Natural killer cell treated with Interleukin-12 subunit alpha and Interleukin-12 subunit beta and Interleukin-15 and Interleukin-18, amount 100 ng/mL, for 72 hours (primary cell): ENCODE data around the gene PDIA6. TPM values are rescaled to one million over a fixed set of nuclear protein-coding genes. Genes with fewer than 3 reads are reported as not detected.
A peak's percentile ranks its signal among the peaks of the same experiment; 100 is the strongest.
"Not testable (repeated sequence)": the region's sequence is repeated elsewhere in the genome, so short reads cannot be mapped to it uniquely, and the experiment has no call there.

Experiments
- ATAC-seq, 2 donors: fragments of 150-1000 bp; cut with Tn5 transposase in 1 of 2; sonication (Bioruptor Pico), chemical (Tn5 transposase) in 1 of 2; 2 replicates each; pipeline ENCODE4 v1.10.0; 2021
- DNase-seq: peaks from one replicate; pipeline ENCODE4 v3.0.0; 2022; ENCODE audit warnings: low spot score
- H3K27ac Mint-ChIP-seq, 2 donors: 1 replicate in 1 of 2; 2 replicates in 1 of 2; pipeline ENCODE4 v1.8.0; 2022; ENCODE audit warnings: mixed read lengths in 2 of 2, mild to moderate bottlenecking in 1 of 2, moderate library complexity in 1 of 2
- H3K27me3 Mint-ChIP-seq, 2 donors: 1 replicate in 1 of 2; 2 replicates in 1 of 2; pipeline ENCODE4 v1.8.0; 2022; ENCODE audit warnings: mixed read lengths in 2 of 2
- H3K36me3 Mint-ChIP-seq: one replicate; pipeline ENCODE4 v1.8.0; 2022; ENCODE audit warnings: mixed read lengths
- H3K4me1 Mint-ChIP-seq, 2 donors: 1 replicate in 1 of 2; 2 replicates in 1 of 2; pipeline ENCODE4 v1.8.0; 2022; ENCODE audit warnings: low read depth in 2 of 2, mixed read lengths in 2 of 2, mild to moderate bottlenecking in 1 of 2
- H3K4me3 Mint-ChIP-seq: one replicate; pipeline ENCODE4 v1.8.0; 2022; ENCODE audit warnings: mixed read lengths
- H3K9me3 Mint-ChIP-seq: 2 replicates; pipeline ENCODE4 v1.8.0; 2022; ENCODE audit warnings: mixed read lengths
- total RNA-seq, 2 donors: library from RNA; stranded (reverse); gene quantifications; one replicate each; pipeline ENCODE4 v1.2.3, GENCODE V29; 2022

The PDIA6 gene
- total RNA-seq, 2 donors from 2014 or later: 214 to 236 TPM

- H3K27me3 Mint-ChIP-seq: peaks cover 20 to 24% of the 10 kb centered on the region in 2 donors
- DNase-seq (no peak), ATAC-seq (no peak)
- H3K4me1 Mint-ChIP-seq: peaks cover 0 to 3% of the 10 kb centered on the region in 2 donors
- no peaks in the 10 kb centered on the region for H3K36me3 Mint-ChIP-seq
- H3K9me3 Mint-ChIP-seq: no peaks in the 10 kb centered on the region
- no peak overlapping the region for H3K27ac Mint-ChIP-seq
- H3K4me3 Mint-ChIP-seq: no peak overlapping the region
Measured at GRCh38 chr2:10826625-10827024, 14.0 kb upstream of the PDIA6 start.

GRCh38 chr2:10826026-10826425 is 13.4 kb upstream of the PDIA6 start:
- H3K4me3 Mint-ChIP-seq: no peak overlapping the region
- H3K36me3 Mint-ChIP-seq: no peaks in the 10 kb centered on the region
- H3K27ac Mint-ChIP-seq: no peak overlapping the region

GRCh38 chr2:10824191-10824590 is 11.6 kb upstream of the PDIA6 start:
- Mint-ChIP-seq H3K9me3 (no peaks in the 10 kb centered on the region), H3K4me3 (no peak overlapping the region), H3K4me1 (peaks cover 0 to 3% of the 10 kb centered on the region in 2 donors), H3K36me3 (no peaks in the 10 kb centered on the region), H3K27ac (no peak overlapping the region), H3K27me3 (peaks cover 23 to 42% of the 10 kb centered on the region in 2 donors)
- DNase-seq (no peak), ATAC-seq (no peak)

More at GRCh38 chr2:10826026-10826425, 13.4 kb upstream of the PDIA6 start:
- DNase-seq (no peak), ATAC-seq (no peak)
- H3K4me1 Mint-ChIP-seq: peaks cover 0 to 3% of the 10 kb centered on the region in 2 donors
- H3K9me3 Mint-ChIP-seq: no peaks in the 10 kb centered on the region
- H3K27me3 Mint-ChIP-seq: peaks cover 24 to 26% of the 10 kb centered on the region in 2 donors

GRCh38 chr2:10820978-10821695 is 8.6 kb upstream of the PDIA6 start:
- ATAC-seq: no peak
- Mint-ChIP-seq H3K4me3 (no peak overlapping the region), H3K4me1 (peaks cover 0 to 3% of the 10 kb centered on the region in 2 donors), H3K36me3 (no peaks in the 10 kb centered on the region), H3K27me3 (peaks cover 34 to 47% of the 10 kb centered on the region in 2 donors), H3K27ac (no peak overlapping the region), H3K9me3 (no peaks in the 10 kb centered on the region)
- no peak for DNase-seq

DNA sequence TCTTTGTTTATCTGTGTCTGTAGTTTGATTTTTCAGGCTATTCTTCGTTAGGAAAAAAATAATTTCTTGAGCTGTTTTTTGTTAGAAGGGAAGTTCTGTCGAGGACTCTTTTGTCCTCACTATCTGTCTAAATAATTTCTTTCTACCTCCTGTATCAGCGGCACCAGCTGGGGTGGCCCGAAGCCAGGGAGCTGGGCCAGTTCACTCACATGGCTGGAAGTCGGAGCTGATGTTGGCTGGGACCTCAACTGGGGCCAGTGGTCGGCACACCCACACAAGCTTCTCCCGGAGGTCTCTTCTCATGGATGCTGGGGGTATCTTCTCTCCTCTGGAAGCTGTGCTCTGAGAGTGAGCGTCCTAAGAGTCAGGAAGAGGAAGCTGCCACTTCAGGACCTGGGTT is 8.0 kb upstream of the PDIA6 start:
- no peaks in the 10 kb centered on the region for H3K36me3 Mint-ChIP-seq
- DNase-seq (no peak), ATAC-seq (no peak)
- H3K4me3 Mint-ChIP-seq: no peak overlapping the region
- H3K9me3 Mint-ChIP-seq: no peaks in the 10 kb centered on the region
- H3K27ac Mint-ChIP-seq: no peak overlapping the region
- H3K27me3 Mint-ChIP-seq: peaks cover 30 to 42% of the 10 kb centered on the region in 2 donors
- no peaks in the 10 kb centered on the region for H3K4me1 Mint-ChIP-seq

DNA sequence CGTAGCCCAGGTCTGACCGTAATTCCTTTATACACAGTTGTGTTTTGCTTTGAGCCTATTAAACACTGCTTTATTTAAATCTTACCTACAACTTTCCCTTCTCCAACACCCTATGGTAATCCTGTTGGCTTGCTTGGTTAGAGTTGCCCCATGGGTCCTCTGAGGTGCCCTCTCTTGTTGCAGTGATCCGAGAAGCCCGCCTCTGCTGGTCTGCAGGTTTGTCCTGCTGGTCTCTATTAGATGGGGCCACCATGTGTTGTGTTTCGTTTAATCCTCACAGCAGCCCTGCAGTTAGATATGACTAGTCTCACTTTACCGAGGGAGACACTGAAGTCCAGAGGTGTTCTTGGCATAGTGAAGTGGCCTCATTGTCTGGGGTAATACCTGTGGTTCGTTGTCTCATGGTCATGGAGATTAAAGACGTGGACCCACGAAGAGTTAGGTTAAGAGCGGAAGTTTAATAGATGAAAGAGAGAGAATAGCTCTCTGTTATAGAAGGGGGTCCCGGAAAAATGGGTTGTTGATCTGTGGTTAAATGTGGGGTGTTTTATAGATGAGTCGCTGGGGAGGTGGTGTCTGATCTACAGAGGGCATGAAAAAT is 7.2 kb upstream of the PDIA6 start:
- Mint-ChIP-seq H3K27ac (no peak overlapping the region), H3K27me3 (peaks cover 24 to 34% of the 10 kb centered on the region in 2 donors), H3K9me3 (no peaks in the 10 kb centered on the region), H3K36me3 (no peaks in the 10 kb centered on the region), H3K4me1 (no peaks in the 10 kb centered on the region), H3K4me3 (no peak overlapping the region)
- DNase-seq: no peak
- no peak for ATAC-seq

DNA sequence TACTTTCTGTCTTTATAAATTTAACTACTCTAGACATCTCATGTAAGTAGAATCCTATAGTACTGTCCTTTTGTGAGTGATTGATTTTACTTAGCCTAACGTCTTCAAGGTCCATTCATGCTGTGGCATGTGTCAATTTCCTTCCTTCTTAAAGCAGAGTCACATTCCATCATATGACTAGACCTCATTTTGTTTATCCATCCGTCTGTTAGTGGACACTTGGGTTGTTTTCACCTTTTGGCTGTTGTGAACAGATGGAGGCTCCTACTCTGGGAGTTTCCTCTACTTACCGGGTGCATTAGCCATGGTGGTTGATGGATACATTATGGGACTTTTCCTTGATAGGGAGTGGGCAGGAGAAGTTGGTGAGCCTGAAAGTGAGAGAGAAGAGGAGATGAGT is 6.4 kb upstream of the PDIA6 start:
- no peaks in the 10 kb centered on the region for H3K9me3 Mint-ChIP-seq
- ATAC-seq: no peak
- no peak overlapping the region for H3K27ac Mint-ChIP-seq
- no peak overlapping the region for H3K4me3 Mint-ChIP-seq
- H3K27me3 Mint-ChIP-seq: peaks cover 24 to 34% of the 10 kb centered on the region in 2 donors
- no peaks in the 10 kb centered on the region for H3K36me3 Mint-ChIP-seq
- H3K4me1 Mint-ChIP-seq: no peaks in the 10 kb centered on the region
- DNase-seq: no peak

DNA sequence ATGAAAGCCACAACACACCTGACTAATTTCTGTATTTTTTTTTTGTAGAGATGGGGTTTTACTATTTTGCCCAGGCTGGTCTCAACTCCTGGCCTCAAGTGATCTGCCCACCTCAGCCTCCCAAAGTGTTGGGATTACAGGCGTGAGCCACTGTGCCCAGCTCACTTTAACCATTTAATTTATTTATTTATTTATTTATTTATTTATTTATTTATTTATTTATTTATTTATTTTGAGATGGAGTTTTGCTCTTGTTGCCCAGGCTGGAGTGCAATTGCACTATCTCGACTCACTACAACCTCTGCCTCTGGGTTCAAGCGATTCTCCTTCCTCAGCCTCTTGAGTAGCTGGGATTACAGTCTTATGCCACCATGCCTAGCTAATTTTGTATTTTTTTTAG is 5.7 kb upstream of the PDIA6 start:
- not testable (repeated sequence) for DNase-seq, H3K27ac Mint-ChIP-seq, H3K4me1 Mint-ChIP-seq, H3K9me3 Mint-ChIP-seq, H3K4me3 Mint-ChIP-seq, ATAC-seq, H3K36me3 Mint-ChIP-seq
- peaks cover 24 to 30% of the 10 kb centered on the region in 2 donors for H3K27me3 Mint-ChIP-seq

DNA sequence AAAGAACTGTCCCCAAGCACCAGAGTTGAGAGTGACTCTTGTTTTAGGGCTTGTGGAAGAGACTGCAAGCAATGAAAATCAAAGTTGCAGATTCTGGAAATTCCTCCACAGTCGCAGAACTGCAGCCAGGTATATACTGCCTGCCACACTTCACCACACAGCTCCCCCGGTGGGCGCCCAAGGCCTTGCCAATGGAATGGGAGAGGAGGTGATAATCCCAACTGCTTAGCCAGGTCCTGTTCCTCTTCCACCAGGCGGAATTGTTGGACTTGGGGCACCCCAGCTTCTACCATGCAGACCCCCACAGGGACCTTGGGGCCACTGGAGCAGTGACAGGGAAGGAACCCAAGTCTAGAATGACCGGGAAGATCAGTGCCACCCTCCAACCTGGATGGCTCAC is 4.8 kb upstream of the PDIA6 start:
- H3K4me3 Mint-ChIP-seq: no peak overlapping the region
- H3K27ac Mint-ChIP-seq: no peak overlapping the region
- H3K4me1 Mint-ChIP-seq: no peaks in the 10 kb centered on the region
- no peaks in the 10 kb centered on the region for H3K36me3 Mint-ChIP-seq
- DNase-seq (no peak), ATAC-seq (no peak)
- no peaks in the 10 kb centered on the region for H3K9me3 Mint-ChIP-seq
- peaks cover 24 to 28% of the 10 kb centered on the region in 2 donors for H3K27me3 Mint-ChIP-seq

DNA sequence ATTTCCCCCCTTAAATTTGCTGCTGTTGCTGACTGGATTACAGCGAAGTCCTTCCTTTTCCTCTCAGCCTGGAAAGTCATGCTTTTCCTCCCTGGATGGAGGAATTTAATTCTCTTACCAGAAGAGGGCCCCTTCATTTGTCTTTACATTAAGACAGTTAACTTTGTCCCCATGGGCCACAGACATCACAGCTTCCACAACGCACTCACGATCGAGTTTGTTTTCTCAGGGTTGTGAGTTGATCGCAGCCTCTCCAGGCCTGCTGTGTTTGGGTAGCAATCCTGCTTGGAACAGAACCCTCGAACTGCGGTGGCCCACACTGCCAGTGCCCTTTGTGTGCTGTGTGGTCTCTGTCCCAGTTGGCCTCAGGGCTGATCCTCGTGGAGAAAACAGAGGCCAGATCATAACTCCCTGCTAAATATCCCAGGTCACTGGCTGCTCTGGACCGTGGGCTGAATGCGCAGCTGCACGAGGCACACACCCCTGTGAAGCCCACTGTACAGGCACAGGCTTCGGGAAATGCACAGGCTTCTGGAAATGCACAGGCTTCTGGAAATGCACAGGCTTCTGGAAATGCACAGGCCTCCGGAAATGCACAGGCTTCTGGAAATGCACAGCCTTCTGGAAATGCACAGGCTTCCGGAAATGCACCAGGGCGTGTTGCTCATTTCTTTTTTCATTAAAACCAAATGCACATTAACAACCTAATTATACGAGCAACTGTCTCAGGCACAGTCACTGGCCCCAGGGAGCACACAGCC is 2.2 kb upstream of the PDIA6 start:
- ATAC-seq (no peak), DNase-seq (no peak)
- H3K36me3 Mint-ChIP-seq: no peaks in the 10 kb centered on the region
- peaks cover 19% of the 10 kb centered on the region in 2 donors for H3K4me1 Mint-ChIP-seq
- peaks cover 12 to 14% of the 10 kb centered on the region in 2 donors for H3K27me3 Mint-ChIP-seq
- no peak overlapping the region for H3K27ac Mint-ChIP-seq
- H3K9me3 Mint-ChIP-seq: no peaks in the 10 kb centered on the region
- H3K4me3 Mint-ChIP-seq: peak overlapping the region; percentile 48

DNA sequence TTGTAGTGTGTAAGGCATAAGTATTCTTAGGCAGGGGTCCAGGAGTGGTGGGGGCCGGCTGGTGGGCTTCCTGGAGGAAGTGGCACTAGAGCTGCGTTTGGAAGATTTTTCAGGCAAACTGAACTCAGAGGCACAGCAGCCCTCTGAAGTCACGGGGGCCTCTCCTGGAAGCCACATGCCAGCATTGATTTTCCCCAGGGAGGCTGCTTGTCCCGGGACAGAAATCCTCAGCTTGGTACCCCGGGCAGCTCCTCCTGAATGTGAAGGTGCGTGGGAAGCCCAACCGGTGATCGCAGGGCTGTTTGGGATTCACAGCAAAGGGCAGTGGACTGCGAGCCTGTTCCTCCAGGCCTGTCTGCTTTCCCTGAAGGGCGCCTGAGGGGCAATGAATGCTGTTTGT is 1.6 kb upstream of the PDIA6 start:
- Mint-ChIP-seq H3K27me3 (peaks cover 6 to 13% of the 10 kb centered on the region in 2 donors), H3K36me3 (no peaks in the 10 kb centered on the region), H3K9me3 (no peaks in the 10 kb centered on the region), H3K27ac (no peak overlapping the region), H3K4me1 (peaks cover 19 to 21% of the 10 kb centered on the region in 2 donors), H3K4me3 (peak overlapping the region; percentile 56)
- no peak for ATAC-seq
- DNase-seq: no peak

DNA sequence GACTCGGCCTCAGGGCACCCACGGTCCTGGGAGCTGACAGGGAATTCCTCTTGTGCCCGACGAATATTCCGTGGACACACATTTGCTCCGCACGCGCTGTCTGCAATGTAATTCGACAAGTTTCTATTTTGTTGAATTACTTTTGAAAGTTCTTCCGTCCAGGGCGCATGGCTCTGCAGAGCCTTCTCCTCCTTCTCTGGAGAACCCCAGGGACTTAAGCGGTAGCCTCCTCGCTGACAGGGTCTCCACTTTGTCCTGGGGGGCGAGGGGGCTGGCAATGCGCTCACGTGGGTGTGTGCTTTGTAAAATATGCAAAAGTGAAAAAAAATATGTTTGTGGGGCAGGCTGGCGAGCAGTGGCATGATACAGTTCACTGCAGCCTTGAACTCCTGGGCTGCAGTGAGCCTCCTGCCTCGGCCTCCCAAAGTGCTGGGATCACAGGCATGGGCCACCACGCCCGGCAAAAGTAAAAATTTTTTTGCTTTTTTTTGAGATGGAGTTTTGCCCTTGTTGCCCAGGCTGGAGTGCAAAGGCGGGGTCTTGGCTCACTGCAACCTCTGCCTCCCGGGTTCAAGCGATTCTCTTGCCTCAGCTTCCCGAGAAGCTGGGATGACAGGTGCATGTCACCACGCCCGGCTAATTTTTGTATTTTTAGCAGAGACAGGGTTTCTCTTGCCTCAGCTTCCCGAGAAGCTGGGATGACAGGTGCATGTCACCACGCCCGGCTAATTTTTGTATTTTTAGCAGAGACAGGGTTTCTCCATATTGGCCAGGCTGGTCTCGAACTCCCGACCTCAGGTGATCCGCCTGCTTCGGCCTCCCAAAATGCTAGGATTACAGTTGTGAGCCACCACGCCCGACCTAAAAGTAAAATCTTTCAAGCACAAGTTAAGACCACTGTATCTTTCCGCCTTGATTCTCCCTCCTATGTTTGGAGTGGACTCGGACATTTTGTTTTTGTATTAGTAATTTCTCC is 866 bp upstream of the PDIA6 start:
- DNase-seq, H3K9me3 Mint-ChIP-seq, H3K36me3 Mint-ChIP-seq, H3K27me3 Mint-ChIP-seq, ATAC-seq: not testable (repeated sequence)
- H3K27ac Mint-ChIP-seq: peak overlapping the region in 1 of 2 donors; percentile 28
- H3K4me1 Mint-ChIP-seq: peaks cover 20 to 22% of the 10 kb centered on the region in 2 donors
- peak overlapping the region; percentile 77 for H3K4me3 Mint-ChIP-seq

GRCh38 chr2:10811517-10811916 is 1.1 kb downstream of the PDIA6 start:
- ATAC-seq (no peak), DNase-seq (no peak)
- Mint-ChIP-seq H3K36me3 (peaks cover 4% of the 10 kb centered on the region), H3K27ac (peak overlapping the region; percentile 77 to 96), H3K4me1 (peaks cover 33 to 34% of the 10 kb centered on the region in 2 donors), H3K9me3 (no peaks in the 10 kb centered on the region), H3K27me3 (peaks cover 0 to 2% of the 10 kb centered on the region in 2 donors), H3K4me3 (peak overlapping the region; percentile 95)
